ENCODE measurements around the gene STEAP2.

- no peak for TF ChIP-seq CTCF (IDR thresholded peaks at IDR 0.05; ENCODE audit: insufficient read depth, low read length, poor library complexity, severe bottlenecking)
- TF ChIP-seq EZH2phosphoT487 (conservative IDR thresholded peaks at IDR 0.05; ENCODE audit: low read length), result no peak
Measured at GRCh38 chr7:90246171-90246570, 34.6 kb downstream of the STEAP2 start.

Measured in SU-DHL-6 (cell line).